NB4 (cell line): ENCODE measurements around the gene RAB15.

Experiments
- DNase-seq: peaks from one replicate; pipeline ENCODE4 v3.0.0; 2010; ENCODE audit warnings: low read depth
- H3K4me3 ChIP-seq: one replicate; pipeline ENCODE4 v1.5.1; 2011; ENCODE audit warnings: mild to moderate bottlenecking, low read depth, low read length, moderate library complexity
- CTCF ChIP-seq: IDR thresholded peaks from one replicate; pipeline ENCODE4 v1.5.1; 2012; ENCODE audit warnings: low read depth, low read length
- MAX ChIP-seq: IDR thresholded peaks from 2 replicates; pipeline ENCODE4 v1.6.1; 2011; ENCODE audit warnings: low read depth, low read length
- MYC ChIP-seq: IDR thresholded peaks from 2 replicates; pipeline ENCODE4 v1.6.1; 2011; ENCODE audit warnings: low read depth, low read length
- POLR2A ChIP-seq: IDR thresholded peaks from 2 replicates; pipeline ENCODE4 v1.6.1; 2011; ENCODE audit warnings: mild to moderate bottlenecking; ENCODE audit not compliant: insufficient read length; ENCODE audit errors: extremely low read depth

RAB15 gene

GRCh38 chr14:64942531-64943111 is 29.5 kb downstream of the RAB15 start, which contains the start of gene GPX2:
TSS of gene GPX2 (minus strand) at chr14:64942745. CDS start at chr14:64942726, 19 bp downstream.
- no peak within 1 kb of the TSS for H3K4me3 ChIP-seq
- TF ChIP-seq MAX (no peak), MYC (no peak), CTCF (no peak), POLR2A (no peak)
- DNase-seq: no peak

- H3K4me3 ChIP-seq: no peak overlapping the region
- no peak for DNase-seq
- TF ChIP-seq CTCF (no peak), MYC (no peak), POLR2A (no peak), MAX (no peak)
Measured at GRCh38 chr14:64940336-64940910, 31.7 kb downstream of the RAB15 start.

GRCh38 chr14:64939817-64940190 is 32.3 kb downstream of the RAB15 start:
- no peak for DNase-seq
- TF ChIP-seq MYC (no peak), CTCF (no peak), POLR2A (no peak), MAX (no peak)
- H3K4me3 ChIP-seq: no peak overlapping the region

- DNase-seq: no peak
- no peak overlapping the region for H3K4me3 ChIP-seq
- TF ChIP-seq MAX (no peak), MYC (no peak), POLR2A (no peak), CTCF (no peak)
Measured at GRCh38 chr14:64938972-64939816, 32.9 kb downstream of the RAB15 start.

GRCh38 chr14:64937821-64938193 is 34.3 kb downstream of the RAB15 start:
- H3K4me3 ChIP-seq: no peak overlapping the region
- DNase-seq: no peak
- TF ChIP-seq MAX (no peak), MYC (no peak), POLR2A (no peak), CTCF (peak; percentile 7)
